Activated B cell treated with CpG ODN at 0.5 μM for 24 hours (primary cell): ENCODE results near the gene GPC4. TPM values are rescaled to one million over a fixed set of nuclear protein-coding genes. Genes with fewer than 3 reads are reported as not detected.

Experiments used
- ATAC-seq: fragments of 200-7000 bp; cut with Tn5 transposase; one replicate; pipeline ENCODE4 v1.10.0; 2021; ENCODE audit warnings: low read depth, mild to moderate bottlenecking, moderate library complexity
- CTCF ChIA-PET: fragments of 350-600 bp; sonication (Branson Sonifier 250); formaldehyde crosslinking; loops from one replicate; lab custom pipeline; 2021; ENCODE audit warnings: antibody characterized with exemption; lab: Charles Lee
- POLR2A ChIA-PET: fragments of 350-600 bp; sonication (Branson Sonifier 250); formaldehyde crosslinking; loops from one replicate; lab custom pipeline; 2021; ENCODE audit warnings: antibody characterized with exemption; lab: Charles Lee
- DNase-seq: peaks from one replicate; pipeline ENCODE4 v3.0.0; 2022
- H3K27ac Mint-ChIP-seq: one replicate; pipeline ENCODE4 v1.8.0; 2020; ENCODE audit warnings: mixed read lengths
- H3K27me3 Mint-ChIP-seq: one replicate; pipeline ENCODE4 v1.8.0; 2021; ENCODE audit warnings: mixed read lengths
- H3K36me3 Mint-ChIP-seq: one replicate; pipeline ENCODE4 v1.8.0; 2021; ENCODE audit warnings: low read depth, mixed read lengths
- H3K4me1 Mint-ChIP-seq: one replicate; pipeline ENCODE4 v1.8.0; 2021; ENCODE audit warnings: mixed read lengths
- H3K4me3 Mint-ChIP-seq: one replicate; pipeline ENCODE4 v1.8.0; 2020; ENCODE audit warnings: mild to moderate bottlenecking, mixed read lengths
- H3K9me3 Mint-ChIP-seq: one replicate; pipeline ENCODE4 v1.8.0; 2020; ENCODE audit warnings: mixed read lengths
- intact Hi-C: fragments of 100-400 bp; cut with micrococcal nuclease; formaldehyde crosslinking; loops from one replicate; pipeline ENCODE4 v1.15.1; 2024
- total RNA-seq: library from RNA; stranded (reverse); gene quantifications from 2 replicates; pipeline ENCODE4 v1.2.3, GENCODE V29; 2022
- TF ChIP-seq, protein P1 (sequence below): fragments of 200-600 bp; IDR thresholded peaks from one replicate; pipeline ENCODE4 v1.8.0; 2022; ENCODE audit warnings: antibody characterized with exemption, mild to moderate bottlenecking

Gene GPC4
- 0.16 and 0.20 TPM in 2 replicates for total RNA-seq

- Mint-ChIP-seq H3K27ac (no peak within 1 kb of the TSS), H3K4me1 (peaks cover 11% of the 10 kb centered on the region), H3K9me3 (no peaks in the 10 kb centered on the region), H3K36me3 (no peaks in the 10 kb centered on the region), H3K27me3 (peaks cover 14% of the 10 kb centered on the region), H3K4me3 (peak within 1 kb of the TSS; percentile 71)
- no peak for DNase-seq
- no peak for ATAC-seq
- intact Hi-C loops = no loop called here
- POLR2A ChIA-PET = no interaction called here
- CTCF ChIA-PET = no interaction called here
- TF ChIP-seq, protein P1, sequence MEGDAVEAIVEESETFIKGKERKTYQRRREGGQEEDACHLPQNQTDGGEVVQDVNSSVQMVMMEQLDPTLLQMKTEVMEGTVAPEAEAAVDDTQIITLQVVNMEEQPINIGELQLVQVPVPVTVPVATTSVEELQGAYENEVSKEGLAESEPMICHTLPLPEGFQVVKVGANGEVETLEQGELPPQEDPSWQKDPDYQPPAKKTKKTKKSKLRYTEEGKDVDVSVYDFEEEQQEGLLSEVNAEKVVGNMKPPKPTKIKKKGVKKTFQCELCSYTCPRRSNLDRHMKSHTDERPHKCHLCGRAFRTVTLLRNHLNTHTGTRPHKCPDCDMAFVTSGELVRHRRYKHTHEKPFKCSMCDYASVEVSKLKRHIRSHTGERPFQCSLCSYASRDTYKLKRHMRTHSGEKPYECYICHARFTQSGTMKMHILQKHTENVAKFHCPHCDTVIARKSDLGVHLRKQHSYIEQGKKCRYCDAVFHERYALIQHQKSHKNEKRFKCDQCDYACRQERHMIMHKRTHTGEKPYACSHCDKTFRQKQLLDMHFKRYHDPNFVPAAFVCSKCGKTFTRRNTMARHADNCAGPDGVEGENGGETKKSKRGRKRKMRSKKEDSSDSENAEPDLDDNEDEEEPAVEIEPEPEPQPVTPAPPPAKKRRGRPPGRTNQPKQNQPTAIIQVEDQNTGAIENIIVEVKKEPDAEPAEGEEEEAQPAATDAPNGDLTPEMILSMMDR = no peak
These were observed at the start of gene GPC4 for GRCh38 chrX:133415276-133416105. Gene GPC4, minus strand, starts transcription at chrX:133415489. Its CDS starts 524 bp downstream, at chrX:133414965.

DNA sequence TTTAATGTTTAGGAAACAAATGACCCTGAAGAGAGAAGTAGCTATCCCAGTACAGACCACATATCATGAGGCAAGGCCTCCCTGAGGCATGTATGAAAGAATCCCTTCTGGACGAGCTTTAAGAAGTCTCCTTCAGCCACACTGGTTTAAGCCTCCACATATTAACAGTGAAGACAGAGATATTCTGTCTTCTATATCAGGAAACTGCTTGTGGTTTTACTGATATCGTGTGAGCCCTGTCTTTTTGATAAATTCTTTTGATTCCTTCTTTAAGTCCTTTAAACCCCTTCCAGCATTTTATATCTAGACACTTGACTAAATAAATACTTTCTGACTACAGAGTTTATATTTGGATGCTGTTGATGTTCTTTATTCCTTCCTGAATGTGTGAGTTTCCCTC, 45.9 kb upstream of the GPC4 start:
- Mint-ChIP-seq H3K9me3 (no peaks in the 10 kb centered on the region), H3K36me3 (no peaks in the 10 kb centered on the region), H3K4me1 (no peaks in the 10 kb centered on the region), H3K27ac (no peak overlapping the region), H3K27me3 (no peaks in the 10 kb centered on the region), H3K4me3 (no peak overlapping the region)
- intact Hi-C loops = no loop called here
- CTCF ChIA-PET = no interaction called here
- TF ChIP-seq, protein P1 = no peak
- DNase-seq = no peak
- no peak for ATAC-seq
- POLR2A ChIA-PET = no interaction called here

GRCh38 chrX:133454924-133455323, 39.6 kb upstream of the GPC4 start:
- ATAC-seq (no peak), DNase-seq (no peak)
- H3K9me3 Mint-ChIP-seq = no peaks in the 10 kb centered on the region
- intact Hi-C loops = no loop called here
- no peaks in the 10 kb centered on the region for H3K27me3 Mint-ChIP-seq
- ChIA-PET CTCF (no interaction called here), POLR2A (no interaction called here)
- no peaks in the 10 kb centered on the region for H3K4me1 Mint-ChIP-seq
- no peak overlapping the region for H3K4me3 Mint-ChIP-seq
- no peak overlapping the region for H3K27ac Mint-ChIP-seq
- H3K36me3 Mint-ChIP-seq = no peaks in the 10 kb centered on the region
- TF ChIP-seq, protein P1 = no peak

DNA sequence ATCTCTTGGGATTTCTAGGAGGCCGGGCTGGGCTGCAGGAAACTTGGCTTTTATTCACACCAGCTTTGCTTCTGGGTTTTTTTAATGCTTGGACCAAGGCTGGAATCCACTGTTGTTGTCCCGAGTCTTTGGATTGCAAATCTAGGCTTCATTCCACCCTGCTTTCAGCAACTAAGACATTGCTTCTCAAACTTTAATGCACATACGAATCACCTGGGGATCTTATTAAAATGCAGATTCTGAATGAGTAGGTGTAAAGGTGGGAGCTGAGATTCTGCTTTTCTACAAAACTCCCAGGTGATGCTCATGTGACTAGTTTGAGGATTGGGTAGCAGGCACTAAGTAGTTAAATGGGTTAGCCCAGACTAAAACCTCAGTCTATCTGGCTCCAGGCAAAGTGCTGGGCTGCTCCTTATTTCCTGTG, 39.2 kb upstream of the GPC4 start:
- ChIA-PET CTCF (no interaction called here), POLR2A (no interaction called here)
- H3K9me3 Mint-ChIP-seq = no peaks in the 10 kb centered on the region
- H3K4me1 Mint-ChIP-seq = no peaks in the 10 kb centered on the region
- DNase-seq = no peak
- intact Hi-C loops = no loop called here
- no peaks in the 10 kb centered on the region for H3K27me3 Mint-ChIP-seq
- ATAC-seq = no peak
- no peak overlapping the region for H3K27ac Mint-ChIP-seq
- no peak overlapping the region for H3K4me3 Mint-ChIP-seq
- TF ChIP-seq, protein P1 = no peak
- no peaks in the 10 kb centered on the region for H3K36me3 Mint-ChIP-seq

DNA sequence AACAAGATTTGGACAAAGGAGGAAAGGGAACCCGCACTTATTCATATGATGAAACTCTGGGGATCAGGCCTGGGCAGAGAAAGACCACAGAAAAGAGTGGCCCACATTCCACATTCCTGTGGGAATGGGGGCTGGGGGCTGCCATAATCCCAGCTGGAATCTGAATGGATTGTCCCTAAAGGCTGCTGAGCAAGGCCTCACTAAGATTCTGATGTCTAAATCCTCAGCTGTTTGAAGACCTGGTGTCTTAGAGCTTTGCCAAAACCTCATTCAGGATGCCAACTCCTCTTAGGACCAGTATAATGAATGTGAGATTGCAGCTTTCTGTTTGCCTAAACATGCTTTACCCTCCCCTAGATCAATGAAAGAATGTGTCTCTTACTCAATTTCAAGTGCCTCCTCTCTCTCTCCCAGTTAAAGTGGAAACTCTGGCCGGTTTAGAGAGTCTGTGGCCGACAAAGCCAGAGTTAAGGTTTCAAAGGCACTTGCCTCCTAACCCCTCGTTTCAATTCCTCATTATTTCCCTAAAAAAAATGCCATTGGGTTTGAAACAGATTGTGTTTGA, 33.3 kb upstream of the GPC4 start:
- Mint-ChIP-seq H3K27me3 (no peaks in the 10 kb centered on the region), H3K36me3 (no peaks in the 10 kb centered on the region), H3K9me3 (no peaks in the 10 kb centered on the region), H3K27ac (no peak overlapping the region), H3K4me3 (no peak overlapping the region), H3K4me1 (peaks cover 5% of the 10 kb centered on the region)
- DNase-seq (no peak), ATAC-seq (no peak)
- POLR2A ChIA-PET = no interaction called here
- CTCF ChIA-PET = no interaction called here
- TF ChIP-seq, protein P1 = no peak
- intact Hi-C loops = no loop called here
